HCT116 (cell line): ENCODE measurements around the gene COPZ1. TPM values are rescaled to one million over a fixed set of nuclear protein-coding genes. Genes with fewer than 3 reads are reported as not detected.

Experiments used
- ATAC-seq: fragments of 200-7000 bp; cut with Tn5 transposase; 2 replicates; pipeline ENCODE4 v1.9.1; 2020; ENCODE audit warnings: mild to moderate bottlenecking, moderate library complexity
- BruUV-seq: library from RNA; stranded (reverse); fragments of 400-500 nt; replicated peaks from 2 replicates; lab custom pipeline; 2021; lab: Mats Ljungman, UMichigan
- CTCF ChIA-PET: fragments of 300-600 bp; sonication (Branson Sonifier 250); formaldehyde crosslinking; loops from one replicate; lab custom pipeline; 2021; ENCODE audit warnings: antibody characterized with exemption; lab: Charles Lee
- POLR2A ChIA-PET: fragments of 300-600, 350-600 bp; sonication (Branson Sonifier 250); formaldehyde crosslinking; loops from one replicate; lab custom pipeline; 2021; ENCODE audit warnings: antibody characterized with exemption; lab: Charles Lee
- RAD21 ChIA-PET, 2 experiments: fragments of 300-600 bp; sonication (Branson Sonifier 250); formaldehyde crosslinking; loops; one replicate each; lab custom pipeline; 2023; ENCODE audit warnings: low total read pairs in 2 of 2; ENCODE audit not compliant: uncharacterized antibody in 2 of 2, unreplicated experiment in 2 of 2, low non-redundant PET in 1 of 2; lab: Charles Lee
- DNase-seq: peaks from one replicate; pipeline ENCODE4 v3.0.0-alpha.2; 2010; ENCODE audit warnings: low read depth, low spot score
- H2AFZ ChIP-seq: fragments of 200-600 bp; shearing (Covaris generic), sonication (generic); 2 replicates; pipeline ENCODE4 v1.6.1; 2017; ENCODE audit warnings: low read depth, mixed run types, mixed read lengths, antibody characterized with exemption, low read length; ENCODE audit not compliant: poor library complexity, severe bottlenecking
- H3K27ac ChIP-seq: 2 replicates; pipeline ENCODE4 v1.5.1; 2012; ENCODE audit warnings: low read depth, low read length
- H3K27me3 ChIP-seq: fragments of 200-600 bp; sonication (generic); 2 replicates; pipeline ENCODE4 v1.6.1; 2016; ENCODE audit warnings: mixed run types, low read length, mixed read lengths; ENCODE audit not compliant: insufficient read depth
- H3K36me3 ChIP-seq, 2 experiments: fragments of 200-500 bp in 1 of 2; fragments of 200-600 bp in 1 of 2; sonication (Bioruptor generic) in 1 of 2; sonication (generic) in 1 of 2; 2 replicates each; pipeline versions ENCODE4 v1.5.1 to v1.6.1; 2014 to 2016; ENCODE audit warnings: low read length in 2 of 2, inconsistent platforms in 1 of 2, mixed read lengths in 1 of 2, mixed run types in 1 of 2; ENCODE audit not compliant: insufficient read depth in 2 of 2, control insufficient read depth in 1 of 2
- H3K4me1 ChIP-seq, 2 experiments: fragments of 200-600 bp in 1 of 2; sonication (generic) in 1 of 2; 2 replicates each; pipeline versions ENCODE4 v1.5.1 to v1.6.1; 2012 to 2017; ENCODE audit warnings: low read length in 2 of 2, inconsistent platforms in 1 of 2, mild to moderate bottlenecking in 1 of 2, mixed read lengths in 1 of 2, mixed run types in 1 of 2, moderate library complexity in 1 of 2; ENCODE audit not compliant: insufficient read depth in 2 of 2, control insufficient read depth in 1 of 2
- H3K4me2 ChIP-seq: fragments of 200-600 bp; sonication (generic); 2 replicates; pipeline ENCODE4 v1.6.1; 2017; ENCODE audit warnings: mixed run types, low read length, mixed read lengths
- H3K4me3 ChIP-seq, 2 experiments: fragments of 200-600 bp in 1 of 2; sonication (generic) in 1 of 2; replicated peaks in 1 of 2; 2 replicates each; pipeline ENCODE4 v1.5.1; 2011 to 2016; ENCODE audit warnings: low read length in 2 of 2, control low read depth in 1 of 2, low read depth in 1 of 2, mild to moderate bottlenecking in 1 of 2, mixed read lengths in 1 of 2, mixed run types in 1 of 2
- H3K79me2 ChIP-seq: fragments of 200-600 bp; sonication (generic); 2 replicates; pipeline ENCODE4 v1.6.1; 2017; ENCODE audit warnings: mild to moderate bottlenecking, mixed run types, low read length, moderate library complexity, mixed read lengths; ENCODE audit not compliant: insufficient read depth
- H3K9ac ChIP-seq: fragments of 200-600 bp; sonication (generic); 2 replicates; pipeline ENCODE4 v1.6.1; 2016; ENCODE audit warnings: low read length, mixed read lengths
- H3K9me2 ChIP-seq: fragments of 200-600 bp; sonication (generic), shearing (Covaris generic); 2 replicates; pipeline ENCODE4 v1.6.1; 2017; ENCODE audit warnings: mixed run types, mild to moderate bottlenecking, moderate library complexity; ENCODE audit not compliant: insufficient read depth
- H3K9me3 ChIP-seq, 2 experiments: fragments of 200-500 bp in 1 of 2; fragments of 200-600 bp in 1 of 2; sonication (Bioruptor generic) in 1 of 2; sonication (generic) in 1 of 2; 2 replicates each; pipeline ENCODE4 v1.6.1; 2014 to 2017; ENCODE audit warnings: low read length in 2 of 2, mixed read lengths in 2 of 2, inconsistent platforms in 1 of 2, low read depth in 1 of 2, mild to moderate bottlenecking in 1 of 2, mixed run types in 1 of 2, moderate library complexity in 1 of 2; ENCODE audit not compliant: control insufficient read depth in 1 of 2, insufficient read depth in 1 of 2
- H4K20me1 ChIP-seq: fragments of 200-600 bp; sonication (generic), shearing (Covaris generic); 2 replicates; pipeline ENCODE4 v1.6.1; 2017; ENCODE audit warnings: mixed run types, mild to moderate bottlenecking, moderate library complexity; ENCODE audit not compliant: insufficient read depth
- ATF3 ChIP-seq: IDR thresholded peaks from 2 replicates; pipeline ENCODE4 v1.6.1; 2012
- CBX3 ChIP-seq: IDR thresholded peaks from 2 replicates; pipeline ENCODE4 v1.6.1; 2012; ENCODE audit warnings: low read depth
- CEBPB ChIP-seq: IDR thresholded peaks from 2 replicates; pipeline ENCODE4 v1.6.1; 2012; ENCODE audit warnings: low read depth
- ELF1 ChIP-seq: IDR thresholded peaks from 2 replicates; pipeline ENCODE4 v1.6.1; 2012; ENCODE audit warnings: low read depth, borderline replicate concordance
- EZH2 ChIP-seq: fragments of 200-600 bp; sonication (generic); IDR thresholded peaks from 2 replicates; pipeline ENCODE4 v1.6.1; 2017; ENCODE audit warnings: antibody characterized with exemption, mixed run types
- EZH2phosphoT487 ChIP-seq: fragments of 200-600 bp; IDR thresholded peaks from 2 replicates; pipeline ENCODE4 v1.6.1; 2018; ENCODE audit warnings: antibody characterized with exemption, borderline replicate concordance
- FOSL1 ChIP-seq: IDR thresholded peaks from 2 replicates; pipeline ENCODE4 v1.6.1; 2012; ENCODE audit warnings: low read depth
- MAX ChIP-seq: IDR thresholded peaks from 2 replicates; pipeline ENCODE4 v1.6.1; 2012
- POLR2A ChIP-seq: IDR thresholded peaks from 2 replicates; pipeline ENCODE4 v1.7.0; 2011; ENCODE audit warnings: borderline replicate concordance; ENCODE audit not compliant: insufficient read depth, insufficient read length; ENCODE audit errors: extremely low read depth
- POLR2AphosphoS5 ChIP-seq: IDR thresholded peaks from 2 replicates; pipeline ENCODE4 v1.6.1; 2011; ENCODE audit warnings: mild to moderate bottlenecking, low read depth, low read length, moderate library complexity
- RAD21 ChIP-seq: IDR thresholded peaks from 2 replicates; pipeline ENCODE4 v1.6.1; 2012; ENCODE audit warnings: low read depth, mild to moderate bottlenecking
- REST ChIP-seq: IDR thresholded peaks from 2 replicates; pipeline ENCODE4 v1.6.1; 2012; ENCODE audit warnings: low read depth
- SIN3A ChIP-seq: IDR thresholded peaks from 2 replicates; pipeline ENCODE4 v1.6.1; 2012; ENCODE audit warnings: low read depth
- SP1 ChIP-seq: IDR thresholded peaks from 2 replicates; pipeline ENCODE4 v1.6.1; 2012; ENCODE audit warnings: low read depth
- SRF ChIP-seq: IDR thresholded peaks from 2 replicates; pipeline ENCODE4 v1.6.1; 2012; ENCODE audit warnings: low read depth
- TCF7L2 ChIP-seq: IDR thresholded peaks from 2 replicates; pipeline ENCODE4 v1.7.0; 2011; ENCODE audit warnings: borderline replicate concordance, inconsistent platforms; ENCODE audit not compliant: insufficient read depth, insufficient read length; ENCODE audit errors: extremely low read depth
- YY1 ChIP-seq: IDR thresholded peaks from 2 replicates; pipeline ENCODE4 v1.6.1; 2011; ENCODE audit warnings: low read length, low read depth, moderate library complexity, mild to moderate bottlenecking; ENCODE audit not compliant: insufficient replicate concordance; ENCODE audit errors: extremely low read depth
- ZBTB33 ChIP-seq: IDR thresholded peaks from 2 replicates; pipeline ENCODE4 v1.6.1; 2011; ENCODE audit warnings: mild to moderate bottlenecking, low read length, moderate library complexity; ENCODE audit not compliant: insufficient replicate concordance; ENCODE audit errors: extremely low read depth
- ZNF274 ChIP-seq: fragments of 200-500 bp; sonication (Bioruptor generic); IDR thresholded peaks from 2 replicates; pipeline ENCODE4 v1.6.1; 2014; ENCODE audit warnings: mild to moderate bottlenecking, low read depth, low read length, inconsistent platforms
- intact Hi-C: fragments of 100-400 bp; cut with micrococcal nuclease; formaldehyde crosslinking; loops from 2 replicates; pipeline ENCODE4 v1.10.0; 2022
- total RNA-seq: library from RNA; stranded (reverse); gene quantifications from one replicate; pipeline ENCODE4 v1.2.1, GENCODE V29; 2021; ENCODE audit not compliant: unreplicated experiment

COPZ1 gene
- total RNA-seq, 1 experiment from 2014 or later = 191 TPM

GRCh38 chr12:54390176-54390667 lies 65.3 kb downstream of the COPZ1 start:
- H3K79me2 ChIP-seq = no peaks in the 10 kb centered on the region

More at GRCh38 chr12:54390176-54390667, 65.3 kb downstream of the COPZ1 start:
- intact Hi-C loops = no loop called here
- peak overlapping the region; percentile 53 to 62 for H3K4me3 ChIP-seq
- RAD21 ChIA-PET = interaction anchor here in 1 of 2 experiments (0.6 kb wide), 1 partner anchor 405 kb away, joined by 6 read pairs; the partner anchor contains the start of gene HOXC10
- no peaks in the 10 kb centered on the region for H3K27me3 ChIP-seq
- DNase-seq = no peak
- no peaks in the 10 kb centered on the region for H3K9me3 ChIP-seq
- no peaks in the 10 kb centered on the region for H3K9me2 ChIP-seq
- TF ChIP-seq TCF7L2 = no peak
- TF ChIP-seq ATF3 = no peak
- TF ChIP-seq YY1 = no peak
- no peak for TF ChIP-seq POLR2A
- no peak for TF ChIP-seq ZBTB33
- TF ChIP-seq REST = no peak
- TF ChIP-seq EZH2phosphoT487 = no peak
- TF ChIP-seq SRF = no peak
- TF ChIP-seq ZNF274 = no peak
- TF ChIP-seq RAD21 = no peak
- no peak for TF ChIP-seq SIN3A
- no peak for TF ChIP-seq ELF1
- TF ChIP-seq MAX = no peak
- TF ChIP-seq EZH2 = no peak
- no peak for TF ChIP-seq CEBPB
- no peak for TF ChIP-seq POLR2AphosphoS5
- TF ChIP-seq CBX3 = no peak
- no peak for TF ChIP-seq SP1
- no peak for TF ChIP-seq FOSL1
- no peak overlapping the region for H2AFZ ChIP-seq
- CTCF ChIA-PET = interaction anchor here (0.8 to 0.9 kb wide), 2 partner anchors 9 to 10 kb away, joined by 3 read pairs; no protein-coding TSS in a partner anchor
- 0 out of 4 replicates have a peak, but pooled peaks cover 0 to 3% of the 10 kb centered on the region in 2 experiments for H3K36me3 ChIP-seq
- H3K4me2 ChIP-seq = peak overlapping the region; percentile 81
- POLR2A ChIA-PET = no interaction called here
- no peak for ATAC-seq
- no peaks in the 10 kb centered on the region for H4K20me1 ChIP-seq
- no TSS peak for BruUV-seq
- no peak overlapping the region for H3K9ac ChIP-seq
- H3K27ac ChIP-seq = no peak overlapping the region; the same call in 1 of the 2 replicates
- peaks cover 32 to 69% of the 10 kb centered on the region in 2 experiments for H3K4me1 ChIP-seq
